Vagina (tissue), 2 donors: ENCODE data around the gene WWP2. TPM values are rescaled to one million over a fixed set of nuclear protein-coding genes. Genes with fewer than 3 reads are reported as not detected.
A peak's percentile ranks its signal among the peaks of the same experiment; 100 is the strongest.
"Not testable (repeated sequence)": the region's sequence is repeated elsewhere in the genome, so short reads cannot be mapped to it uniquely, and the experiment has no call there.

ENCODE experiments used
- DNase-seq, 2 donors: peaks; one replicate each; pipeline ENCODE4 v3.0.0-alpha.2; 2017; ENCODE audit errors: extremely low spot score in 2 of 2
- H3K27ac ChIP-seq: fragments of 200-600 bp; sonication (generic); one replicate; pipeline ENCODE4 v1.5.1; 2019
- H3K27me3 ChIP-seq: fragments of 200-600 bp; sonication (generic); one replicate; pipeline ENCODE4 v1.5.1; 2019
- H3K36me3 ChIP-seq, 2 donors: fragments of 200-600 bp; sonication (generic); one replicate each; pipeline ENCODE4 v1.5.1; 2017 to 2019
- H3K4me1 ChIP-seq: fragments of 200-600 bp; sonication (generic); one replicate; pipeline ENCODE4 v1.5.1; 2019
- H3K4me3 ChIP-seq, 2 donors: fragments of 200-600 bp; sonication (generic); 1 replicate in 1 of 2; 2 replicates in 1 of 2; pipeline ENCODE4 v1.5.1; 2016 to 2019
- H3K9me3 ChIP-seq: fragments of 200-600 bp; sonication (generic); one replicate; pipeline ENCODE4 v1.5.1; 2019
- POLR2AphosphoS5 ChIP-seq, 2 donors: sonication (generic); formaldehyde crosslinking; IDR thresholded peaks; one replicate each; pipeline ENCODE4 v1.9.0; 2017; ENCODE audit warnings: antibody characterized with exemption in 2 of 2, mild to moderate bottlenecking in 2 of 2, low read depth in 1 of 2; ENCODE audit not compliant: insufficient read depth in 1 of 2
- intact Hi-C: fragments of 100-400 bp; cut with DNase I; formaldehyde crosslinking; loops from one replicate; pipeline ENCODE4 v1.15.1; 2023
- total RNA-seq: library from RNA; depleted of rRNA; stranded (reverse); fragments of >200 nt; gene quantifications from one replicate; pipeline ENCODE4 v1.2.3, GENCODE V29; 2016

The WWP2 gene
- total RNA-seq, 1 donor from 2014 or later: 26.0 TPM

- H3K27me3 ChIP-seq, H3K9me3 ChIP-seq, H3K36me3 ChIP-seq, H3K4me3 ChIP-seq, intact Hi-C loops, DNase-seq, H3K4me1 ChIP-seq, H3K27ac ChIP-seq: not testable (repeated sequence)
These were observed 190.6 kb downstream of the WWP2 start for GRCh38 chr16:69952572-69953355.

- DNase-seq: peak in 1 of 2 donors; percentile 79
- H3K4me1 ChIP-seq, H3K27me3 ChIP-seq, H3K36me3 ChIP-seq, intact Hi-C loops, H3K27ac ChIP-seq, H3K4me3 ChIP-seq, H3K9me3 ChIP-seq: not testable (repeated sequence)
These were observed 192.1 kb downstream of the WWP2 start for GRCh38 chr16:69954241-69954640.

GRCh38 chr16:69963312-69963711 is 201.2 kb downstream of the WWP2 start:
- H3K27ac ChIP-seq, DNase-seq, H3K9me3 ChIP-seq, H3K4me3 ChIP-seq, intact Hi-C loops, H3K27me3 ChIP-seq, H3K4me1 ChIP-seq, H3K36me3 ChIP-seq: not testable (repeated sequence)

- H3K4me1 ChIP-seq, H3K36me3 ChIP-seq, H3K9me3 ChIP-seq, H3K27ac ChIP-seq, H3K27me3 ChIP-seq, DNase-seq, intact Hi-C loops: not testable (repeated sequence)
- peak in 1 of 2 donors; percentile 28 for TF ChIP-seq POLR2AphosphoS5 (IDR thresholded peaks at IDR 0.05; ENCODE audit: insufficient read depth in 1 of 2, low read depth in 1 of 2)
- H3K4me3 ChIP-seq: peak overlapping the region; percentile 45 to 63
These were observed 203.0 kb downstream of the WWP2 start for GRCh38 chr16:69964960-69965660.

- H3K36me3 ChIP-seq, H3K4me1 ChIP-seq, H3K9me3 ChIP-seq, H3K27ac ChIP-seq, DNase-seq, H3K27me3 ChIP-seq, intact Hi-C loops: not testable (repeated sequence)
- H3K4me3 ChIP-seq: peak overlapping the region; percentile 45 to 63
These were observed 203.5 kb downstream of the WWP2 start for GRCh38 chr16:69965661-69966054.

GRCh38 chr16:69967688-69968087 is 205.6 kb downstream of the WWP2 start:
- H3K27ac ChIP-seq, H3K4me1 ChIP-seq, H3K9me3 ChIP-seq, DNase-seq, H3K36me3 ChIP-seq, intact Hi-C loops, H3K27me3 ChIP-seq, H3K4me3 ChIP-seq: not testable (repeated sequence)

GRCh38 chr16:69968125-69968524 is 206.0 kb downstream of the WWP2 start:
- DNase-seq, intact Hi-C loops, H3K27ac ChIP-seq, H3K4me1 ChIP-seq, H3K9me3 ChIP-seq, H3K4me3 ChIP-seq, H3K36me3 ChIP-seq, H3K27me3 ChIP-seq: not testable (repeated sequence)

- intact Hi-C loops, H3K4me3 ChIP-seq, H3K36me3 ChIP-seq, H3K27ac ChIP-seq, H3K27me3 ChIP-seq, H3K4me1 ChIP-seq, H3K9me3 ChIP-seq, DNase-seq: not testable (repeated sequence)
These were observed 207.5 kb downstream of the WWP2 start for GRCh38 chr16:69969657-69970056.

- DNase-seq, H3K4me3 ChIP-seq, H3K4me1 ChIP-seq, H3K36me3 ChIP-seq, H3K27me3 ChIP-seq, intact Hi-C loops, H3K9me3 ChIP-seq, H3K27ac ChIP-seq: not testable (repeated sequence)
These were observed 210.0 kb downstream of the WWP2 start for GRCh38 chr16:69972120-69972519.

GRCh38 chr16:69972935-69973334 is 210.8 kb downstream of the WWP2 start:
- H3K9me3 ChIP-seq, H3K4me3 ChIP-seq, H3K27ac ChIP-seq, intact Hi-C loops, H3K4me1 ChIP-seq, DNase-seq, H3K36me3 ChIP-seq, H3K27me3 ChIP-seq: not testable (repeated sequence)

GRCh38 chr16:69985196-69985595 is 223.1 kb downstream of the WWP2 start:
- DNase-seq, H3K27ac ChIP-seq, H3K4me1 ChIP-seq, H3K27me3 ChIP-seq, intact Hi-C loops, H3K9me3 ChIP-seq, H3K4me3 ChIP-seq, H3K36me3 ChIP-seq: not testable (repeated sequence)
